ENCODE measurements around the gene HCAR3. TPM values are rescaled to one million over a fixed set of nuclear protein-coding genes. Genes with fewer than 3 reads are reported as not detected.

Gene HCAR3
- total and polyA plus RNA-seq, 2 experiments from 2014 or later = not detected

DNA sequence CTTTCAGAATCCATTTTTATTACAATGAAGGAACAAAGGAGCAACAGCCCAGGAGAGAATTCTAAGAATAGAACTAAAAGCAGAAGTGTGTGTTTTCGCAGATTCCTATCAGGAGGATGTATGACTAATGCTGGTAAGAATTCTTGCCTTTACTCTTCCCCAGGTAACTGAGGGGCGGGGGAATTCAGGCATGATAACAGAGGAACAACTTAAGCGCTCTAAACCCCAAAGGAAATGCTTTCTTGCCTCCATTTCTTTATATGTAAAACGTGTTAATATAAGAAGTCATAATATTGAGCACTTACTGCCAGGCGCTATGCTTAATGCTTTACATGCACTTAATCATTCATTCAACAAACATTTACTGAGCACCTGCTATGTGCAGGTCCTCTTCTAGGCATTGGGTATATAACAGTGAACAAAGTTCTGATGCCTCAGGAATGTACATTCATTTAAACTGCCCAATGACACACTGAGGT is 9.5 kb upstream of the HCAR3 start:
- TF ChIP-seq EZH2phosphoT487 (IDR thresholded peaks at IDR 0.05; ENCODE audit: insufficient read depth, low read depth) = no peak
- no peak for TF ChIP-seq EZH2 (IDR thresholded peaks at IDR 0.05; ENCODE audit: insufficient read depth, poor library complexity, severe bottlenecking)
- Histone ChIP-seq H3F3A (ENCODE audit: insufficient read depth) (no peaks in the 10 kb centered on the region), H3K4me1 (ENCODE audit: insufficient read depth) (no peaks in the 10 kb centered on the region), H3K36me3 (ENCODE audit: low read depth) (no peaks in the 10 kb centered on the region), H3K79me2 (ENCODE audit: insufficient read depth) (no peaks in the 10 kb centered on the region), H2AFZ (no peak overlapping the region), H3K9ac (no peak overlapping the region), H3K27me3 (replicated peaks; ENCODE audit: insufficient read depth) (peaks cover 5% of the 10 kb centered on the region; the same call in 1 of the 2 replicates), H4K20me1 (ENCODE audit: insufficient read depth) (no peaks in the 10 kb centered on the region), H3K27ac (no peak overlapping the region), H3K4me3 (no peak overlapping the region), H3K9me2 (ENCODE audit: insufficient read depth) (no peaks in the 10 kb centered on the region), H3K4me2 (ENCODE audit: unreplicated experiment) (no peak overlapping the region), H3K9me3 (ENCODE audit: low read depth) (no peaks in the 10 kb centered on the region)
- DNase-seq = no peak
- in situ Hi-C loops (cut with MboI) = no loop called here
- 60 to 62% methylated on average over 5 of the region's 5 CpGs for WGBS, 2 experiments (ENCODE audit: low coverage in 1 of 2, low lambda C conversion rate in 2 of 2, missing lambda C conversion rate in 2 of 2)

DNA sequence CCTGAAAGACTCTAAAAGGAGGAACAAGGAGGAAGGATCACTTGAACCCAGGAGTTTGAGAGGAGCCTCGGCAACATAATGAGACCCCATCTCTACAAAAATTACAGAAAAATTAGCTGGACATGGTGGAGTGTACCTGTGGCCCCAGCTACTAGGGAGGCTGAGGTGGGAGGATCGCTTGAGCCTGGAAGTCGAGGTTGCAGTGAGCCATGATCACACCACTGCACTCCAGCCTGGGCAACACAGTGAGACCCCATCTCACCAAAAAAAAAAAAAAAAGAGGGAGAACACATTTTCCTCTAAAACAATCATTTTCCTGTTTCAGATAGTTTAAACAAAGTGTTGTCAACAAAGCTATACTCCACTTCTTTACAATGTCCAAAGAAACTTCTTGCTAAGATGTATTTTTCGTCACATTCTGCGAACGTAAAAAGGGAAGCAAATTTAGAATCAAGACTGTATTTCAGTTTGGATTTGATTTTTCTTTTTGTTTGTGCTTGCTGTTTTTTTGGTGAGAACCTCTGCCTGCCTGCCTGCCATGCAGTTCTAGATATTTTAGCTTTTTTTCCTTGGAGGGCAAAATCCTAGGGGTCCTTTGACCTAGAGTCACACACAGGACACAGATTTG is 9.0 kb upstream of the HCAR3 start:
- H3K9ac ChIP-seq = no peak overlapping the region
- 85 to 86% methylated on average over 6 of the region's 6 CpGs for WGBS, 2 experiments (ENCODE audit: low coverage in 1 of 2, low lambda C conversion rate in 2 of 2, missing lambda C conversion rate in 2 of 2)
- no peak overlapping the region for H2AFZ ChIP-seq
- H3K9me2 ChIP-seq (ENCODE audit: insufficient read depth) = no peaks in the 10 kb centered on the region
- H4K20me1 ChIP-seq (ENCODE audit: insufficient read depth) = no peaks in the 10 kb centered on the region
- H3F3A ChIP-seq (ENCODE audit: insufficient read depth) = peaks cover 1% of the 10 kb centered on the region; the same call in 1 of the 2 replicates
- H3K27ac ChIP-seq = no peak overlapping the region
- H3K9me3 ChIP-seq (ENCODE audit: low read depth) = no peaks in the 10 kb centered on the region
- no peak overlapping the region for H3K4me2 ChIP-seq (ENCODE audit: unreplicated experiment)
- no peak for DNase-seq
- no peak for TF ChIP-seq EZH2 (IDR thresholded peaks at IDR 0.05; ENCODE audit: insufficient read depth, poor library complexity, severe bottlenecking)
- no peak for TF ChIP-seq EZH2phosphoT487 (IDR thresholded peaks at IDR 0.05; ENCODE audit: insufficient read depth, low read depth)
- H3K4me3 ChIP-seq = no peak overlapping the region
- in situ Hi-C loops (cut with MboI) = no loop called here
- H3K27me3 ChIP-seq (replicated peaks; ENCODE audit: insufficient read depth) = peaks cover 5% of the 10 kb centered on the region; the same call in 1 of the 2 replicates
- H3K4me1 ChIP-seq (ENCODE audit: insufficient read depth) = peaks cover 2% of the 10 kb centered on the region; the same call in 1 of the 2 replicates
- H3K79me2 ChIP-seq (ENCODE audit: insufficient read depth) = no peaks in the 10 kb centered on the region
- no peaks in the 10 kb centered on the region for H3K36me3 ChIP-seq (ENCODE audit: low read depth)

DNA sequence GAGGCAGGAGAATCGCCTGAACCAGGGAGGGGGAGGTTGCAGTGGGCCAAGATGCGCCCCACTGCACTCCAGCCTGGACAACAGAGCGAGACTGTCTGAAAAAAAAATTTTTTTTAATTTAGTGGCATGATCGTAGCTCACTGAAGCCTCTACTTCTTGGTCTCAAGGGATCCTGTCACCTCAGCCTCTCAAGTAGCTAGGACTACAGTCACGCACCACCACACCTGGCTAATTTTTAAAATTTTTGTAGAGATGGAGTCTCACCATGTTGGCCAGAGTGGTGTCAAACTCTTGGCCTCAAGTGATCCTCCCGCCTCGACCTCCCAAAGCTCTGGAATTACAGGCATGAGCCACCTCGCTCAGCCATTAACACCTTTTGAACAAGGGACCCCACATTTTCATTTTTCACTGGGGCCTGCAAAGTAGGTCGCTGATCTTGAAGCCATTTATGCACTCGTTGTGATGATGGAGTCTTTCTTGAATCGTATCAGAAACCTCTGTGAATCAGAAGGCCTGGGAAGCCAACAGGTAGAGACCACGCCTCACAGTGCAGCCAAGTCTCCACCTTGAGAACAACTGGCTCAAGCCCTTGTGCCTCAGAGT is 8.1 kb upstream of the HCAR3 start:
- TF ChIP-seq EZH2phosphoT487 (IDR thresholded peaks at IDR 0.05; ENCODE audit: insufficient read depth, low read depth) (no peak), EZH2 (IDR thresholded peaks at IDR 0.05; ENCODE audit: insufficient read depth, poor library complexity, severe bottlenecking) (no peak)
- WGBS, 2 experiments (ENCODE audit: low coverage in 1 of 2, low lambda C conversion rate in 2 of 2, missing lambda C conversion rate in 2 of 2) = 79 to 85% methylated on average over 12 of the region's 12 CpGs
- in situ Hi-C loops (cut with MboI) = no loop called here

GRCh38 chr12:122722387-122722786 is 5.8 kb upstream of the HCAR3 start:
- in situ Hi-C loops (cut with MboI) = no loop called here
- peaks cover 7% of the 10 kb centered on the region; the same call in 1 of the 2 replicates for H3K4me1 ChIP-seq (ENCODE audit: insufficient read depth)

More for the DNA sequence above, 8.1 kb upstream of the HCAR3 start:
- Histone ChIP-seq H3K27ac (no peak overlapping the region), H3K9me3 (ENCODE audit: low read depth) (no peaks in the 10 kb centered on the region), H2AFZ (no peak overlapping the region), H3K4me2 (ENCODE audit: unreplicated experiment) (no peak overlapping the region), H3F3A (ENCODE audit: insufficient read depth) (peaks cover 6% of the 10 kb centered on the region; the same call in 1 of the 2 replicates), H3K9ac (no peak overlapping the region), H3K4me3 (no peak overlapping the region), H3K36me3 (ENCODE audit: low read depth) (no peaks in the 10 kb centered on the region), H3K4me1 (ENCODE audit: insufficient read depth) (peaks cover 7% of the 10 kb centered on the region; the same call in 1 of the 2 replicates), H4K20me1 (ENCODE audit: insufficient read depth) (no peaks in the 10 kb centered on the region), H3K27me3 (replicated peaks; ENCODE audit: insufficient read depth) (peaks cover 5% of the 10 kb centered on the region; the same call in 1 of the 2 replicates), H3K79me2 (ENCODE audit: insufficient read depth) (no peaks in the 10 kb centered on the region), H3K9me2 (ENCODE audit: insufficient read depth) (no peaks in the 10 kb centered on the region)
- DNase-seq = no peak

More at GRCh38 chr12:122722387-122722786, 5.8 kb upstream of the HCAR3 start:
- H3K27me3 ChIP-seq (replicated peaks; ENCODE audit: insufficient read depth) = no peaks in the 10 kb centered on the region
- H3K9ac ChIP-seq = no peak overlapping the region
- H3F3A ChIP-seq (ENCODE audit: insufficient read depth) = peaks cover 6% of the 10 kb centered on the region; the same call in 1 of the 2 replicates
- H3K4me3 ChIP-seq = no peak overlapping the region
- H3K36me3 ChIP-seq (ENCODE audit: low read depth) = no peaks in the 10 kb centered on the region
- 69 to 70% methylated on average over 1 of the region's 1 CpG for WGBS, 2 experiments (ENCODE audit: low coverage in 1 of 2, low lambda C conversion rate in 2 of 2, missing lambda C conversion rate in 2 of 2)
- no peaks in the 10 kb centered on the region for H3K9me2 ChIP-seq (ENCODE audit: insufficient read depth)
- TF ChIP-seq EZH2 (IDR thresholded peaks at IDR 0.05; ENCODE audit: insufficient read depth, poor library complexity, severe bottlenecking) (no peak), EZH2phosphoT487 (IDR thresholded peaks at IDR 0.05; ENCODE audit: insufficient read depth, low read depth) (no peak)
- H2AFZ ChIP-seq = no peak overlapping the region
- no peaks in the 10 kb centered on the region for H4K20me1 ChIP-seq (ENCODE audit: insufficient read depth)
- DNase-seq = no peak
- H3K27ac ChIP-seq = no peak overlapping the region
- no peak overlapping the region for H3K4me2 ChIP-seq (ENCODE audit: unreplicated experiment)
- no peaks in the 10 kb centered on the region for H3K79me2 ChIP-seq (ENCODE audit: insufficient read depth)
- H3K9me3 ChIP-seq (ENCODE audit: low read depth) = no peaks in the 10 kb centered on the region
